HG02884 (cell line): ENCODE results near the gene SHC3.
A peak's percentile ranks its signal among the peaks of the same experiment; 100 is the strongest.

Source experiments
- ATAC-seq: cut with Tn5 transposase; IDR thresholded peaks from one replicate; pipeline ENCODE4 v1.9.1; 2021; ENCODE audit warnings: mild to moderate bottlenecking, moderate library complexity; ENCODE audit not compliant: unreplicated experiment

The SHC3 gene

GRCh38 chr9:89112243-89112642 lies 66.4 kb downstream of the SHC3 start:
- ATAC-seq = no peak

GRCh38 chr9:89109666-89110065 lies 69.0 kb downstream of the SHC3 start:
- no peak for ATAC-seq

GRCh38 chr9:89107406-89107805 lies 71.2 kb downstream of the SHC3 start:
- ATAC-seq = no peak

GRCh38 chr9:89106224-89106851 lies 72.3 kb downstream of the SHC3 start:
- no peak for ATAC-seq

GRCh38 chr9:89104821-89105220 lies 73.8 kb downstream of the SHC3 start:
- no peak for ATAC-seq

GRCh38 chr9:89097219-89097618 lies 81.4 kb downstream of the SHC3 start:
- no peak for ATAC-seq

GRCh38 chr9:89096807-89097206 lies 81.8 kb downstream of the SHC3 start:
- no peak for ATAC-seq

- no peak for ATAC-seq
Observed at GRCh38 chr9:89095761-89096528, 82.7 kb downstream of the SHC3 start.

- ATAC-seq = no peak
Observed at GRCh38 chr9:89093201-89093975, 85.2 kb downstream of the SHC3 start.

- ATAC-seq = no peak
Observed at GRCh38 chr9:89089176-89089575, 89.4 kb downstream of the SHC3 start.

GRCh38 chr9:89083626-89084025 lies 95.0 kb downstream of the SHC3 start:
- no peak for ATAC-seq

GRCh38 chr9:89080193-89080592 lies 98.4 kb downstream of the SHC3 start:
- ATAC-seq = no peak

GRCh38 chr9:89079391-89079790 lies 99.2 kb downstream of the SHC3 start:
- ATAC-seq = no peak

GRCh38 chr9:89078860-89079259 lies 99.8 kb downstream of the SHC3 start:
- no peak for ATAC-seq

- ATAC-seq = no peak
Observed at GRCh38 chr9:89078421-89078820, 100.2 kb downstream of the SHC3 start.

GRCh38 chr9:89077519-89077918 lies 101.1 kb downstream of the SHC3 start:
- ATAC-seq = peak; percentile 65

- ATAC-seq = no peak
Observed at GRCh38 chr9:89073397-89073796, 105.2 kb downstream of the SHC3 start.

GRCh38 chr9:89071591-89071990 lies 107.0 kb downstream of the SHC3 start:
- no peak for ATAC-seq

- ATAC-seq = no peak
Observed at GRCh38 chr9:89066835-89067234, 111.8 kb downstream of the SHC3 start.

- ATAC-seq = peak; percentile 85
Observed at GRCh38 chr9:89065921-89066320, 112.7 kb downstream of the SHC3 start.

- ATAC-seq = no peak
Observed at GRCh38 chr9:89060790-89061189, 117.8 kb downstream of the SHC3 start.
